ENCODE results near the gene CACTIN. TPM values are rescaled to one million over a fixed set of nuclear protein-coding genes. Genes with fewer than 3 reads are reported as not detected.

The CACTIN gene
- total RNA-seq, 1 experiment from 2014 or later = 36.3 TPM

GRCh38 chr19:3627351-3627723 is 747 bp upstream of the CACTIN start:
- Histone ChIP-seq H3K4me1 (ENCODE audit: insufficient read depth, low read length, poor library complexity, severe bottlenecking) (peaks cover 12% of the 10 kb centered on the region), H3K4me3 (ENCODE audit: low read depth, low read length, poor library complexity, severe bottlenecking) (no peak overlapping the region), H3K36me3 (ENCODE audit: insufficient read depth, low read length, poor library complexity, severe bottlenecking) (peaks cover 4% of the 10 kb centered on the region), H3K27me3 (replicated peaks; ENCODE audit: insufficient read depth, low read depth, low read length, poor library complexity) (no peaks in the 10 kb centered on the region), H3K27ac (ENCODE audit: low read depth, low read length, poor library complexity, severe bottlenecking) (peak overlapping the region; percentile 97), H3K9me3 (ENCODE audit: low read depth, low read length, poor library complexity, severe bottlenecking) (no peaks in the 10 kb centered on the region)
- BruUV-seq (replicated peaks) = no TSS peak
- ChIA-PET POLR2A (ENCODE audit: low non-redundant PET) (interaction anchor here (0.6 kb wide), 1 partner anchor 503 kb away, joined by 4 read pairs; no protein-coding TSS in a partner anchor), CTCF (no interaction called here)
- no peak for DNase-seq (ENCODE audit: low spot score)
- no peak for TF ChIP-seq EZH2 (IDR thresholded peaks at IDR 0.05; ENCODE audit: borderline replicate concordance, low read depth, low read length, poor library complexity, severe bottlenecking)
- TF ChIP-seq CTCF (conservative IDR thresholded peaks at IDR 0.05; ENCODE audit: low read depth, low read length) = no peak
- intact Hi-C loops (cut with micrococcal nuclease; ENCODE audit: unreplicated experiment) = no loop called here

GRCh38 chr19:3625996-3626472 is 556 bp downstream of the CACTIN start:
- intact Hi-C loops (cut with micrococcal nuclease; ENCODE audit: unreplicated experiment) = no loop called here
- Histone ChIP-seq H3K27me3 (replicated peaks; ENCODE audit: insufficient read depth, low read depth, low read length, poor library complexity) (no peaks in the 10 kb centered on the region), H3K36me3 (ENCODE audit: insufficient read depth, low read length, poor library complexity, severe bottlenecking) (no peaks in the 10 kb centered on the region), H3K27ac (ENCODE audit: low read depth, low read length, poor library complexity, severe bottlenecking) (peak overlapping the region; percentile 97), H3K4me1 (ENCODE audit: insufficient read depth, low read length, poor library complexity, severe bottlenecking) (peaks cover 12% of the 10 kb centered on the region), H3K4me3 (ENCODE audit: low read depth, low read length, poor library complexity, severe bottlenecking) (peak overlapping the region; percentile 90), H3K9me3 (ENCODE audit: low read depth, low read length, poor library complexity, severe bottlenecking) (no peaks in the 10 kb centered on the region)
- DNase-seq (ENCODE audit: low spot score) = no peak
- ChIA-PET POLR2A (ENCODE audit: low non-redundant PET) (no interaction called here), CTCF (no interaction called here)
- no peak for TF ChIP-seq EZH2 (IDR thresholded peaks at IDR 0.05; ENCODE audit: borderline replicate concordance, low read depth, low read length, poor library complexity, severe bottlenecking)
- TSS peak; percentile 22 for BruUV-seq (replicated peaks)

- no peak overlapping the region for H3K27ac ChIP-seq (ENCODE audit: low read depth, low read length, poor library complexity, severe bottlenecking)
- H3K9me3 ChIP-seq (ENCODE audit: low read depth, low read length, poor library complexity, severe bottlenecking) = no peaks in the 10 kb centered on the region
- BruUV-seq (replicated peaks) = no TSS peak
- peaks cover 12% of the 10 kb centered on the region for H3K4me1 ChIP-seq (ENCODE audit: insufficient read depth, low read length, poor library complexity, severe bottlenecking)
- POLR2A ChIA-PET (ENCODE audit: low non-redundant PET) = no interaction called here
- peaks cover 2% of the 10 kb centered on the region for H3K36me3 ChIP-seq (ENCODE audit: insufficient read depth, low read length, poor library complexity, severe bottlenecking)
- no peaks in the 10 kb centered on the region for H3K27me3 ChIP-seq (replicated peaks; ENCODE audit: insufficient read depth, low read depth, low read length, poor library complexity)
- intact Hi-C loops (cut with micrococcal nuclease; ENCODE audit: unreplicated experiment) = no loop called here
- H3K4me3 ChIP-seq (ENCODE audit: low read depth, low read length, poor library complexity, severe bottlenecking) = no peak overlapping the region
- no peak for TF ChIP-seq CTCF (conservative IDR thresholded peaks at IDR 0.05; ENCODE audit: low read depth, low read length)
- no peak for TF ChIP-seq EZH2 (IDR thresholded peaks at IDR 0.05; ENCODE audit: borderline replicate concordance, low read depth, low read length, poor library complexity, severe bottlenecking)
- no peak for DNase-seq (ENCODE audit: low spot score)
- CTCF ChIA-PET = no interaction called here
These were observed 2.9 kb downstream of the CACTIN start for GRCh38 chr19:3623716-3624115.

GRCh38 chr19:3622224-3622623 is 4.4 kb downstream of the CACTIN start:
- POLR2A ChIA-PET (ENCODE audit: low non-redundant PET) = no interaction called here

More at GRCh38 chr19:3622224-3622623, 4.4 kb downstream of the CACTIN start:
- Histone ChIP-seq H3K4me1 (ENCODE audit: insufficient read depth, low read length, poor library complexity, severe bottlenecking) (peaks cover 10% of the 10 kb centered on the region), H3K27me3 (replicated peaks; ENCODE audit: insufficient read depth, low read depth, low read length, poor library complexity) (no peaks in the 10 kb centered on the region), H3K4me3 (ENCODE audit: low read depth, low read length, poor library complexity, severe bottlenecking) (no peak overlapping the region), H3K36me3 (ENCODE audit: insufficient read depth, low read length, poor library complexity, severe bottlenecking) (peaks cover 2% of the 10 kb centered on the region), H3K9me3 (ENCODE audit: low read depth, low read length, poor library complexity, severe bottlenecking) (no peaks in the 10 kb centered on the region), H3K27ac (ENCODE audit: low read depth, low read length, poor library complexity, severe bottlenecking) (no peak overlapping the region)
- intact Hi-C loops (cut with micrococcal nuclease; ENCODE audit: unreplicated experiment) = no loop called here
- CTCF ChIA-PET = no interaction called here
- BruUV-seq (replicated peaks) = no TSS peak
- TF ChIP-seq EZH2 (IDR thresholded peaks at IDR 0.05; ENCODE audit: borderline replicate concordance, low read depth, low read length, poor library complexity, severe bottlenecking) (no peak), CTCF (conservative IDR thresholded peaks at IDR 0.05; ENCODE audit: low read depth, low read length) (no peak)
- DNase-seq (ENCODE audit: low spot score) = no peak

Data from A673 (cell line).